ENCODE results near the gene C14orf93. TPM values are rescaled to one million over a fixed set of nuclear protein-coding genes. Genes with fewer than 3 reads are reported as not detected.
A peak's percentile ranks its signal among the peaks of the same experiment; 100 is the strongest.

The C14orf93 gene
- polyA plus RNA-seq, 2 of the 4 experiments (the other 2 are of a cell fraction) = 6.8 to 9.7 TPM

GRCh38 chr14:23024612-23025075 lies 14.7 kb upstream of the C14orf93 start:
- POLR2A ChIA-PET = interaction anchor here (0.9 to 3.0 kb wide), 3 partner anchors 14 to 18 kb away, joined by 3 to 25 read pairs (median 4); no protein-coding TSS in a partner anchor
- CTCF ChIA-PET = interaction anchor here (0.6 to 4.2 kb wide), 9 partner anchors 8 to 171 kb away, joined by 3 to 17 read pairs (median 5); partner anchors contain the start of gene CDH24
- FAIRE-seq (no peak), ATAC-seq (no peak), DNase-seq (ENCODE audit: low read depth in 1 of 2, low spot score in 1 of 2) (no peak)
- WGBS (ENCODE audit: missing lambda C conversion rate) = 85% methylated on average over 7 of the region's 7 CpGs
- TF ChIP-seq PBX3 (IDR thresholded peaks at IDR 0.05) = no peak
- TF ChIP-seq KDM1A (IDR thresholded peaks at IDR 0.05; ENCODE audit: low read depth) = no peak
- no peak for TF ChIP-seq ZC3H11A (IDR thresholded peaks at IDR 0.05)
- TF ChIP-seq BHLHE40 (IDR thresholded peaks at IDR 0.05; ENCODE audit: low read depth, low read length) = no peak
- no peak for TF ChIP-seq REST (IDR thresholded peaks at IDR 0.05)
- no peak for TF ChIP-seq USF2 (IDR thresholded peaks at IDR 0.05)
- no peak for TF ChIP-seq TFCP2L1 (CRISPR knock-in tag; IDR thresholded peaks at IDR 0.05)
- TF ChIP-seq ZNF302 (CRISPR knock-in tag; IDR thresholded peaks at IDR 0.05) = no peak
- no peak for TF ChIP-seq HOXA7 (CRISPR knock-in tag; IDR thresholded peaks at IDR 0.05)
- H3K9me3 ChIP-seq = no peaks in the 10 kb centered on the region
- H3K4me1 ChIP-seq = no peaks in the 10 kb centered on the region
- no peak overlapping the region for H3K4me2 ChIP-seq
- no peak overlapping the region for H3K27ac ChIP-seq
- no peak overlapping the region for H3K4me3 ChIP-seq

- Histone ChIP-seq H3K27ac (no peak overlapping the region), H3K9me3 (no peaks in the 10 kb centered on the region), H3K4me2 (no peak overlapping the region), H3K4me3 (no peak overlapping the region), H3K4me1 (no peaks in the 10 kb centered on the region)
- ChIA-PET POLR2A (interaction anchor here (0.6 to 3.0 kb wide), 3 partner anchors 10 to 17 kb away, joined by 3 to 25 read pairs (median 4); no protein-coding TSS in a partner anchor), CTCF (interaction anchor here (0.6 to 4.2 kb wide), 8 partner anchors 10 to 45 kb away, joined by 3 to 17 read pairs (median 4); partner anchors contain the start of gene CDH24)
- no peak for DNase-seq (ENCODE audit: low read depth in 1 of 2, low spot score in 1 of 2)
- no peak for FAIRE-seq
- TF ChIP-seq POLR2A (IDR thresholded peaks at IDR 0.05; ENCODE audit: low read length) (no peak), CEBPB (IDR thresholded peaks at IDR 0.05) (no peak), FOSL2 (IDR thresholded peaks at IDR 0.05) (no peak), FOSL2 (CRISPR knock-in tag; IDR thresholded peaks at IDR 0.05) (no peak), REST (IDR thresholded peaks at IDR 0.05) (no peak), HOXA7 (CRISPR knock-in tag; IDR thresholded peaks at IDR 0.05) (no peak), GATA3 (IDR thresholded peaks at IDR 0.05; ENCODE audit: borderline replicate concordance) (no peak), ATOH8 (CRISPR knock-in tag; IDR thresholded peaks at IDR 0.05; ENCODE audit: low read depth) (no peak), MAFK (IDR thresholded peaks at IDR 0.05; ENCODE audit: partially characterized antibody) (no peak), PBX3 (IDR thresholded peaks at IDR 0.05) (no peak), CHD4 (IDR thresholded peaks at IDR 0.05; ENCODE audit: borderline replicate concordance) (no peak), BHLHE40 (IDR thresholded peaks at IDR 0.05; ENCODE audit: low read depth, low read length) (no peak), HOXB13 (CRISPR knock-in tag; IDR thresholded peaks at IDR 0.05; ENCODE audit: low read depth) (no peak), HEYL (CRISPR knock-in tag; IDR thresholded peaks at IDR 0.05) (no peak), NFE2L2 (conservative IDR thresholded peaks at IDR 0.05; ENCODE audit: low read length) (no peak), JUN (IDR thresholded peaks at IDR 0.05) (no peak)
- 0 out of 6 replicates have a peak, but pooled peaks of 1 of the 2 experiments have one; percentile 10 for ATAC-seq
- 96% methylated on average over 2 of the region's 2 CpGs for WGBS (ENCODE audit: missing lambda C conversion rate)
Observed at GRCh38 chr14:23023795-23024152, 13.8 kb upstream of the C14orf93 start.

Data from A549 (cell line).